Measurements from ENCODE around the gene RCSD1. TPM values are rescaled to one million over a fixed set of nuclear protein-coding genes. Genes with fewer than 3 reads are reported as not detected.

RCSD1 gene
- total RNA-seq, 2 experiments from 2014 or later: 42.3 to 44.6 TPM

- Mint-ChIP-seq H3K36me3 (ENCODE audit: low read depth) (peaks cover 73% of the 10 kb centered on the region), H3K4me3 (no peak overlapping the region), H3K27ac (no peak overlapping the region)
Measured at GRCh38 chr1:167672831-167673230, 42.8 kb downstream of the RCSD1 start.

GRCh38 chr1:167673265-167673664 lies 43.2 kb downstream of the RCSD1 start:
- H3K4me1 ChIP-seq (ENCODE audit: insufficient read depth, low read length): peaks cover 56% of the 10 kb centered on the region
- peaks cover 63% of the 10 kb centered on the region for H3K4me1 Mint-ChIP-seq (ENCODE audit: low read depth)
- intact Hi-C loops (cut with DNase I, micrococcal nuclease): no loop called here
- H3K9me3 ChIP-seq (ENCODE audit: control insufficient read depth in 1 of 2, insufficient read depth in 1 of 2, low read length in 2 of 2): no peaks in the 10 kb centered on the region
- H3K9me3 Mint-ChIP-seq: no peaks in the 10 kb centered on the region
- no peaks in the 10 kb centered on the region for H3K27me3 ChIP-seq (ENCODE audit: control insufficient read depth in 1 of 2, insufficient read depth in 2 of 2, low read length in 2 of 2)
- no peak overlapping the region for H3K27ac ChIP-seq (ENCODE audit: low read depth in 1 of 2, low read length in 2 of 2)
- peaks cover 69% of the 10 kb centered on the region for H3K36me3 Mint-ChIP-seq (ENCODE audit: low read depth)
- no peak overlapping the region for H3K4me3 Mint-ChIP-seq
- ChIA-PET CTCF (interaction anchor here (3.1 kb wide), 1 partner anchor 14 kb away, joined by 13 read pairs; no protein-coding TSS in a partner anchor), POLR2A (interaction anchor here (1.0 to 2.1 kb wide), 3 partner anchors 18 to 44 kb away, joined by 3 to 5 read pairs (median 4); no protein-coding TSS in a partner anchor)
- no peaks in the 10 kb centered on the region for H3K27me3 Mint-ChIP-seq
- H3K36me3 ChIP-seq (ENCODE audit: insufficient read depth, low read length): peaks cover 78% of the 10 kb centered on the region
- no peak for ATAC-seq (ENCODE audit: poor library complexity)
- no peak for TF ChIP-seq CTCF (IDR thresholded peaks at IDR 0.05)
- H3K27ac Mint-ChIP-seq: no peak overlapping the region
- no peak overlapping the region for H3K4me3 ChIP-seq (ENCODE audit: low read length)
- DNase-seq: no peak

More at GRCh38 chr1:167672831-167673230, 42.8 kb downstream of the RCSD1 start:
- TF ChIP-seq CTCF (IDR thresholded peaks at IDR 0.05): no peak
- Mint-ChIP-seq H3K27me3 (no peaks in the 10 kb centered on the region), H3K4me1 (ENCODE audit: low read depth) (peaks cover 67% of the 10 kb centered on the region), H3K9me3 (no peaks in the 10 kb centered on the region)
- Histone ChIP-seq H3K4me1 (ENCODE audit: insufficient read depth, low read length) (peaks cover 60% of the 10 kb centered on the region), H3K27me3 (ENCODE audit: control insufficient read depth in 1 of 2, insufficient read depth in 2 of 2, low read length in 2 of 2) (no peaks in the 10 kb centered on the region), H3K36me3 (ENCODE audit: insufficient read depth, low read length) (peaks cover 79% of the 10 kb centered on the region), H3K9me3 (ENCODE audit: control insufficient read depth in 1 of 2, insufficient read depth in 1 of 2, low read length in 2 of 2) (no peaks in the 10 kb centered on the region), H3K27ac (ENCODE audit: low read depth in 1 of 2, low read length in 2 of 2) (no peak overlapping the region), H3K4me3 (ENCODE audit: low read length) (no peak overlapping the region)
- intact Hi-C loops (cut with DNase I, micrococcal nuclease): no loop called here
- ATAC-seq (ENCODE audit: poor library complexity) (no peak), DNase-seq (no peak)
- CTCF ChIA-PET: interaction anchor here (1.5 kb wide), 1 partner anchor 72 kb away, joined by 4 read pairs; no protein-coding TSS in a partner anchor
- POLR2A ChIA-PET: interaction anchor here (1.0 to 2.1 kb wide), 3 partner anchors 18 to 44 kb away, joined by 3 to 5 read pairs (median 4); no protein-coding TSS in a partner anchor

- Histone ChIP-seq H3K27me3 (ENCODE audit: control insufficient read depth in 1 of 2, insufficient read depth in 2 of 2, low read length in 2 of 2) (no peaks in the 10 kb centered on the region), H3K9me3 (ENCODE audit: control insufficient read depth in 1 of 2, insufficient read depth in 1 of 2, low read length in 2 of 2) (no peaks in the 10 kb centered on the region), H3K27ac (ENCODE audit: low read depth in 1 of 2, low read length in 2 of 2) (no peak overlapping the region), H3K36me3 (ENCODE audit: insufficient read depth, low read length) (peaks cover 80% of the 10 kb centered on the region), H3K4me1 (ENCODE audit: insufficient read depth, low read length) (peaks cover 58% of the 10 kb centered on the region), H3K4me3 (ENCODE audit: low read length) (no peak overlapping the region)
- Mint-ChIP-seq H3K27ac (no peak overlapping the region), H3K9me3 (no peaks in the 10 kb centered on the region), H3K4me3 (no peak overlapping the region), H3K4me1 (ENCODE audit: low read depth) (peaks cover 54% of the 10 kb centered on the region), H3K27me3 (no peaks in the 10 kb centered on the region), H3K36me3 (ENCODE audit: low read depth) (peaks cover 60% of the 10 kb centered on the region)
- POLR2A ChIA-PET: interaction anchor here (2.1 kb wide), 1 partner anchor 31 kb away, joined by 5 read pairs; no protein-coding TSS in a partner anchor
- intact Hi-C loops (cut with DNase I, micrococcal nuclease): no loop called here
- DNase-seq (no peak), ATAC-seq (ENCODE audit: poor library complexity) (no peak)
- no peak for TF ChIP-seq CTCF (IDR thresholded peaks at IDR 0.05)
- CTCF ChIA-PET: interaction anchor here (2.1 to 3.1 kb wide), 3 partner anchors 14 to 37 kb away, joined by 5 to 13 read pairs (median 5); no protein-coding TSS in a partner anchor
Measured at GRCh38 chr1:167674156-167674555, 44.1 kb downstream of the RCSD1 start.

Data from CD4-positive, alpha-beta T cell (primary cell).